Erythroblast (primary cell): ENCODE data around the gene SPSB4.

Experiments
- GATA1 ChIP-seq: IDR thresholded peaks from 2 replicates; pipeline ENCODE4 v1.6.1; 2011; ENCODE audit warnings: low read depth, mild to moderate bottlenecking, control low read depth, low read length, moderate library complexity
- POLR2A ChIP-seq: IDR thresholded peaks from 2 replicates; pipeline ENCODE4 v1.6.1; 2011; ENCODE audit warnings: mild to moderate bottlenecking, low read length

DNA sequence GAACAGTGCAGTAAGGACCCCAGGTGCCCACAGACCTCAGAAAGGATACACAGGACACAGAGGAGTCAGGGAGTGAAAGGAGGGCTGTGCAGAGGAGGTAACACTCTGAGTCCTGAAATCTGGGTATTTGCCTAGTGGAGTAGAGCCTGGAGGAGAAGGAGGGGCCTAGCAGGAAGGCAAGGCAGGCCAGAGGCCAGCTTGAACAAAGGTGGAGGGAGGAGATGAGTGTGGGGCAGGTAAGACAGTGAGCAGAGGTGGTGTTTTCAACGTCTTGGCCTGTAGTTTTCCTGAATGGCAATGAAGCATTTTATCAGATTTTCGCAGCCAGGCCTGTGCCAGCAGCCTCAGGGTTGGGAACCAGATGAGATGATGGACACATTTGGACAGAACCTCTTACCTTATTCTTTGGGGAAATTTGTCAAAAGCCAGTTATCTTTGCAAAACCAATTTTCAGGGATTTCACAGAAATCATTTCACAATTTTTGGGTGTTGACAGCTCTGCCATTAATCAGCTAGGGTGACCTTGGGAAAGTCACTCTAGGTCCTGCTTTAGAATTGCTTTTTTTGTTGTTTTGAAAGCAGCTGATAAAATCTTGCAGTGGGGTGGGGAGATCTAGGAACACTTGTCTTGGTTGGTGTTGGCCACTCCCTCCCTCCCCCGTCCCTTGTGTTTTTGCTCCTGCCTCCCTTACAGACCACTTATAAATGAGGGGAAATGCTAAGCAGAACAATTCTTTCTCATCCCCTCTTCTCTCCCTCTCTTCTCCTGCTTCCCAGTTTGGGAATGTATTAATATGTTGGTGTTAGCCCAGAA lies 38.4 kb downstream of the SPSB4 start:
- no peak for TF ChIP-seq POLR2A
- TF ChIP-seq GATA1 = no peak
